Subcutaneous abdominal adipose tissue (tissue), 5 donors: Measurements from ENCODE around the gene ABCC8.
A peak's percentile ranks its signal among the peaks of the same experiment; 100 is the strongest.

ENCODE experiments used
- H3K27ac ChIP-seq: one replicate; pipeline ENCODE4 v1.7.0; 2013; ENCODE audit warnings: low read depth, mild to moderate bottlenecking, inconsistent platforms, low read length, moderate library complexity
- H3K27me3 ChIP-seq, 5 donors: one replicate each; pipeline ENCODE4 v1.7.0; 2013; ENCODE audit warnings: low read length in 5 of 5, inconsistent platforms in 1 of 5; ENCODE audit not compliant: control insufficient read depth in 5 of 5, insufficient read depth in 4 of 5
- H3K36me3 ChIP-seq, 5 donors: one replicate each; pipeline ENCODE4 v1.7.0; 2013; ENCODE audit warnings: low read length in 5 of 5; ENCODE audit not compliant: control insufficient read depth in 5 of 5, insufficient read depth in 5 of 5
- H3K4me1 ChIP-seq, 5 donors: one replicate each; pipeline ENCODE4 v1.7.0; 2013; ENCODE audit warnings: low read length in 5 of 5, mild to moderate bottlenecking in 3 of 5, moderate library complexity in 1 of 5; ENCODE audit not compliant: control insufficient read depth in 5 of 5, insufficient read depth in 5 of 5
- H3K4me3 ChIP-seq, 5 donors: one replicate each; pipeline ENCODE4 v1.7.0; 2013; ENCODE audit warnings: low read length in 5 of 5, low read depth in 1 of 5
- H3K9ac ChIP-seq, 5 donors: one replicate each; pipeline ENCODE4 v1.7.0; 2013; ENCODE audit warnings: low read length in 5 of 5, mild to moderate bottlenecking in 4 of 5, moderate library complexity in 3 of 5
- H3K9me3 ChIP-seq, 5 donors: one replicate each; pipeline ENCODE4 v1.7.0; 2013; ENCODE audit warnings: low read length in 5 of 5; ENCODE audit not compliant: control insufficient read depth in 5 of 5
- donor health status: healthy.
- donor health status: healthy.
- donor health status: healthy.
- donor health status: healthy.
- donor health status: healthy.

Gene ABCC8

GRCh38 chr11:17490938-17491337 is 14.3 kb upstream of the ABCC8 start:
- Histone ChIP-seq H3K4me1 (peaks cover 3 to 19% (median 16%) of the 10 kb centered on the region in 5 donors), H3K27me3 (peaks cover 0 to 26% (median 7%) of the 10 kb centered on the region in 5 donors), H3K36me3 (no peaks in the 10 kb centered on the region), H3K27ac (no peak overlapping the region), H3K4me3 (no peak overlapping the region), H3K9ac (no peak overlapping the region), H3K9me3 (no peaks in the 10 kb centered on the region)

- no peak overlapping the region for H3K4me3 ChIP-seq
- H3K27me3 ChIP-seq: peaks cover 0 to 26% (median 7%) of the 10 kb centered on the region in 5 donors
- H3K9ac ChIP-seq: no peak overlapping the region
- no peaks in the 10 kb centered on the region for H3K9me3 ChIP-seq
- H3K36me3 ChIP-seq: no peaks in the 10 kb centered on the region
- H3K4me1 ChIP-seq: peaks cover 3 to 16% (median 13%) of the 10 kb centered on the region in 5 donors
- H3K27ac ChIP-seq: no peak overlapping the region
Observed at GRCh38 chr11:17490232-17490631, 13.6 kb upstream of the ABCC8 start.

- H3K4me3 ChIP-seq: no peak overlapping the region
- H3K9ac ChIP-seq: no peak overlapping the region
- peaks cover 3 to 16% (median 13%) of the 10 kb centered on the region in 5 donors for H3K4me1 ChIP-seq
- H3K27ac ChIP-seq: no peak overlapping the region
- H3K27me3 ChIP-seq: peaks cover 0 to 22% (median 7%) of the 10 kb centered on the region in 5 donors
- H3K36me3 ChIP-seq: no peaks in the 10 kb centered on the region
- H3K9me3 ChIP-seq: no peaks in the 10 kb centered on the region
Observed at GRCh38 chr11:17489751-17490150, 13.1 kb upstream of the ABCC8 start.

- Histone ChIP-seq H3K4me3 (no peak overlapping the region), H3K9me3 (no peaks in the 10 kb centered on the region), H3K27me3 (peaks cover 0 to 14% (median 6%) of the 10 kb centered on the region in 5 donors), H3K4me1 (peaks cover 3 to 16% (median 13%) of the 10 kb centered on the region in 5 donors), H3K36me3 (no peaks in the 10 kb centered on the region), H3K27ac (no peak overlapping the region), H3K9ac (no peak overlapping the region)
Observed at GRCh38 chr11:17488563-17488962, 11.9 kb upstream of the ABCC8 start.

- H3K9ac ChIP-seq: no peak overlapping the region
- no peak overlapping the region for H3K4me3 ChIP-seq
- H3K27ac ChIP-seq: no peak overlapping the region
- no peaks in the 10 kb centered on the region for H3K36me3 ChIP-seq
- H3K27me3 ChIP-seq: peaks cover 0 to 6% (median 4%) of the 10 kb centered on the region in 5 donors
- H3K9me3 ChIP-seq: no peaks in the 10 kb centered on the region
- H3K4me1 ChIP-seq: peaks cover 3 to 16% (median 13%) of the 10 kb centered on the region in 5 donors
Observed at GRCh38 chr11:17486646-17487045, 10.0 kb upstream of the ABCC8 start.

GRCh38 chr11:17483505-17483904 is 6.9 kb upstream of the ABCC8 start:
- Histone ChIP-seq H3K4me3 (no peak overlapping the region), H3K27ac (no peak overlapping the region)

GRCh38 chr11:17481905-17482304 is 5.3 kb upstream of the ABCC8 start:
- no peaks in the 10 kb centered on the region for H3K9me3 ChIP-seq
- no peak overlapping the region for H3K27ac ChIP-seq
- H3K27me3 ChIP-seq: peaks cover 8 to 30% (median 23%) of the 10 kb centered on the region in 5 donors
- peaks cover 0 to 5% (median 3%) of the 10 kb centered on the region in 5 donors for H3K4me1 ChIP-seq
- no peak overlapping the region for H3K9ac ChIP-seq
- H3K4me3 ChIP-seq: no peak overlapping the region
- H3K36me3 ChIP-seq: no peaks in the 10 kb centered on the region

More at GRCh38 chr11:17483505-17483904, 6.9 kb upstream of the ABCC8 start:
- Histone ChIP-seq H3K9me3 (no peaks in the 10 kb centered on the region), H3K4me1 (peaks cover 0 to 5% (median 3%) of the 10 kb centered on the region in 5 donors), H3K27me3 (peaks cover 3 to 15% (median 10%) of the 10 kb centered on the region in 5 donors), H3K9ac (no peak overlapping the region), H3K36me3 (no peaks in the 10 kb centered on the region)

- Histone ChIP-seq H3K4me3 (peak overlapping the region in 2 of 5 donors; percentile 33 to 47), H3K36me3 (no peaks in the 10 kb centered on the region), H3K27me3 (peaks cover 22 to 47% (median 39%) of the 10 kb centered on the region in 5 donors), H3K9ac (no peak overlapping the region), H3K9me3 (no peaks in the 10 kb centered on the region), H3K4me1 (peaks cover 0 to 15% (median 11%) of the 10 kb centered on the region in 5 donors), H3K27ac (no peak overlapping the region)
Observed at GRCh38 chr11:17479284-17480214, 2.9 kb upstream of the ABCC8 start.

GRCh38 chr11:17478070-17478469 is 1.4 kb upstream of the ABCC8 start:
- no peaks in the 10 kb centered on the region for H3K36me3 ChIP-seq
- peaks cover 22 to 55% (median 50%) of the 10 kb centered on the region in 5 donors for H3K27me3 ChIP-seq
- no peaks in the 10 kb centered on the region for H3K9me3 ChIP-seq
- no peak overlapping the region for H3K9ac ChIP-seq
- H3K27ac ChIP-seq: no peak overlapping the region
- no peak overlapping the region for H3K4me3 ChIP-seq
- peaks cover 0 to 15% (median 11%) of the 10 kb centered on the region in 5 donors for H3K4me1 ChIP-seq

GRCh38 chr11:17477361-17477760 is 716 bp upstream of the ABCC8 start:
- no peaks in the 10 kb centered on the region for H3K36me3 ChIP-seq
- peaks cover 0 to 15% (median 11%) of the 10 kb centered on the region in 5 donors for H3K4me1 ChIP-seq
- peaks cover 22 to 56% (median 50%) of the 10 kb centered on the region in 5 donors for H3K27me3 ChIP-seq
- H3K9ac ChIP-seq: no peak overlapping the region
- H3K27ac ChIP-seq: no peak overlapping the region
- no peak overlapping the region for H3K4me3 ChIP-seq
- H3K9me3 ChIP-seq: no peaks in the 10 kb centered on the region
